HG03575 (cell line): ENCODE data around the gene STX8.

Experiments
- ATAC-seq: cut with Tn5 transposase; IDR thresholded peaks from one replicate; pipeline ENCODE4 v1.9.1; 2021; ENCODE audit not compliant: unreplicated experiment, insufficient number of reproducible peaks, low FRiP score; ENCODE audit errors: extremely low read depth

STX8 gene

DNA sequence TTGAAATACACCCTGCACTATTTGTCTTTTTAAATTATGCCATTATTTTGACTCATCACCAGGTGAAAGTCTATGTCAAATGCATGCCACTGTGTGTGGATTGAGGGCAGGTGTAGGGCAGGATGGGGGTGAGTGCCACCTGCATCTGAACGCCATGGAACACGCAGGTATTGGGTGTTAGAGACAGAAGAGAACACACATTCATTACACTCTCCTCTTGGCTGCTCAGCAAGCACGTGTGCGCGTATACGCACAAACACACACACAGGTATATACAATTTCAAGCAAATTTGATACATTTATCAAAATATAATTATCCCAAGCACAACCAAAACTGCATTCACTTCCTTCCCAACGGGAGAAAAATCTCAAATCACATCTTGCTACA, 285.4 kb downstream of the STX8 start:
- ATAC-seq = no peak

DNA sequence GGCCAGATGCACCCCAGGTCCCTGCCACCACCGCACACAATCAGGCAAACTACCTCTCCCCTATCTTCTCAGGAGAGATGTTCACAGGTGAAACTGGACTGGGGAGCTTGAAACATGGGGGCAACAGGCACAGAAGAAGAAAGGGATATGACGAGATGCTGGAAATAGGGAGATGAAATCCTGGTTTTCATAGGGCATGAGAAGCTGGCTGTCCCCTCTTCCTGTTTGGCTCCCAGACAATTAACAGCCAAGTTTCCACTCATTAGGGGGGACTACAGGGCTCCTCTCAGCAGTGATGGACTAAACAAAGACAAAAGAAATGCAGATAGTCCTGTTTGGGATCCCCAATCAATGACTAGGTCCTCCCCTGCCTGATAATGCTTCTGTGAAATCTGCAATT, 288.3 kb downstream of the STX8 start:
- no peak for ATAC-seq

DNA sequence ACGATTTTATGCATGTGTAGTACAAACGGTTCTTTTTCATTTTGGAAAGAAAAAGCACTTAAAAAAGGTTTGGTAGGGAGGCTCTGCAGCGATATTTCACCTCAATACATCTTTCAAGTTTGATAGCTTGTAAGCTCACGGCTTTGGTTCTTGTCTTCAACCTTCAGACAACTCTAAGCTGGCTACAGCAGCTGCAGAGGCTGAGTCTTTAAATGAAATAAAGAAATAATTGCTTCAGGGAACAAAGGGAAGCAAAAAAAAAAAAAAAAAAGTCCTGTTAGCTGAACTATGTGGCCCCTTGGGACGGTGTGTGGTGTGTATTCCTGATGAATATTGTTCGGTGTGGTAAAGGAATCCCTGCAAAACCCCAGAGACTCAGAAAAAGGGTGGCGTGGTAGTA, 289.2 kb downstream of the STX8 start:
- ATAC-seq = no peak

DNA sequence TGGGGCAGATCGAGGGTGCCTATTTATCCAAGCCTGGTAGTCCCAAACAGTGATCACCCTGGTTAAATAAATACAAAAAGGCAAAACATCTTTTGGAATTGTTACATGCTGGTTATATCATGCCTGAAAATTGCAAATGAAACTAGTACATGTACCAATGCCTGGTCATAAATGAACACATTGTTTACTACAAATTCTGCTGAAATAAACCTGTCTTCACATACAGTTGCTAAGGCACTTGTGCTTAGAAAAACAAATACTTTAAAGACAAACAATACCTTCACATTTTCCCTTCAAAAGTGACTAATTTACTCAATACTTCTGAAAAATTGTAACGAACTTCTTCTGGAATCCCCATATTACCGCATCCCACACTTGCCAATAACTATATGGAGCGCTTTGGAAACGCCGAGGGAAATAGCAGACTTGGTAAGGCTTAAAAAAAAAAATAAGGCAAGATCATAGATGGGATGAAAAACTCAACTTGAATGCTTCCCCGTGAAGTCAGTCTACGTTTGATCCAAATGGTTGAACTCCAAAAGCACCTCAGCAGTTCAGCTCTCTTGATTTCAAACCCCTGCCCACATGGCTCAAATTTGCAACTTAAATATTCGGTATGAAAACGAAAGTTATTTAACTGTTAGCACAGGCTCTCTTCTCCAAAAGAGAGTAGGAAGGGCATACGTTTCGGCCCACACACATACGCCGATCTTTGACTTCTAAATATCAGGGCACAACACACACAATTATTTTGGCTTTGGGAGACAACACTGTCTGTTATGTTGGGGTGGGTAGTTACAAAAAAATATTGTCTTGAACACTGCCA, 289.8 kb downstream of the STX8 start:
- ATAC-seq = no peak

DNA sequence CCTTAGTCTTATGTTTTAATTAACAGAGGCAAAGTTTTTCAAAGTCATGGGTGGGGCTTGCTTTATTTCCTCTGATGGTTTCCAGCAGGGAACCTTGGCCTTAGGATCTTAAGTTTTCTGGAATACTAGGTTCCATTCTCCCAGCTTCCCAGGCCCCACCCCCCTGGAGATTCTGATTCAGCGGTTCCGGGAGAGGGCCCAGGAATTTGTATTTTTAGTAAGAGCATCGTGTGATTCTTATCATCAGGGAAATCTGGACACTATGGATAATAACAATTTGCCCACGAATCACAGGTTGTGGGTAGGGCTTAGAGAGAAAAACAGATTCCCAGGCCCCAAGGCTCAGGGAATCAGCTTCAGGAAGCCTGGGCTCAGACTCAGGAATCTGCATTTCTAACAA, 290.7 kb downstream of the STX8 start:
- ATAC-seq = no peak

DNA sequence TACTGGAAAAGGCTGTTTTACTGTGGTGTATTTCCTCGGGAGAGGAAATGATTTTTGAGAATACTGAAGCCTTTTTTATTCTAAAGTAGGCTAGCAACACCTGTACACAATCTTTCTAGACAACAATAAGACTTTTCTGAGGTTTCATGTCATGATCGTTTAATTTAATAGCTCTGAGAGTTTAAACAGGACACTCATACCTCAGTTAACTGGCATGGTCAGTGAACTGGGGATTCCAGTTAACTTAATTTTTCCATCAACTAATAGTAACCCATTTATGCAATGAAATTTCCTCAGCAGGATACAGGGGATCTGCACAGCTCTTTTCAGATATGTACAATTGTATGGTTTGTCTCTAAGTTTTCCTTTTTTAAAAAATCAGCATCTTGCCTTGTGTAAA, 291.7 kb downstream of the STX8 start:
- ATAC-seq = no peak

DNA sequence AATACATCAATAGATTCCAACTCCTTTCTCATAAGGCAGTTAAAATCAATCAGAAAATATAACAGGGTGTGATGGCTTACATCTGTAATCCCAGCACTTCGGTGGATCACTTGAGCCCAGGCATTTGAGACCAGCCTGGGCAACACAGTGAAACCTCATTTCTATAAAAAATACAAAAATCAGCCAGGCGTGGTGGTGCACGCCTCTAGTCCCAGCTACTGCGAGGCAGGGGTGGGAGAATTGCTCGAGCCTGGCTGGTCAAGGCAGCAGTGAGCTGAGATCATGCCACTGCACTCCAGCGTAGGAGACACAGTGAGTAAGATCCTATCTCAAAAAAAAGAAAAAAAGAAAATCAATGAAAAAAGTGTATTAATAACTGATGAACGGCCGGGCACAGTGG, 295.7 kb downstream of the STX8 start:
- ATAC-seq = no peak

DNA sequence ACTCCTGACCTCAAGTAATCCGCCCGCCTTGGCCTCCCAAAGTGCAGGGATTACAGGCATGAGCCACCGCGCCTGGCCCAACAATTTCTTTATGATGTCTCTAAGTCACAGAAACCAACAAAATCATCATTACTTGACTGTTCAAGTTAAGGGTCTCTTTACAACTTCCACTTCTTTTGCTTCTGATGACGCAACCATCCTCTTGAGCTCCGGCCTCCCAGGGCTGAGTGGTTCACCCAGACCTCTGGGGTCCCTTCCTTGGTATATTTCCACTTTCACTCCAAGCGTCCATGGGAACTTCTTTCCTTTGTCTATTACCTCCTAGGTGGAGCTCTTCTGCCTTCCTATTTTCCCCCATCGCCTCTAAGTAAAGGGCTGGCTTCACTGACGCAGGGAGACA, 300.6 kb downstream of the STX8 start:
- ATAC-seq = no peak

DNA sequence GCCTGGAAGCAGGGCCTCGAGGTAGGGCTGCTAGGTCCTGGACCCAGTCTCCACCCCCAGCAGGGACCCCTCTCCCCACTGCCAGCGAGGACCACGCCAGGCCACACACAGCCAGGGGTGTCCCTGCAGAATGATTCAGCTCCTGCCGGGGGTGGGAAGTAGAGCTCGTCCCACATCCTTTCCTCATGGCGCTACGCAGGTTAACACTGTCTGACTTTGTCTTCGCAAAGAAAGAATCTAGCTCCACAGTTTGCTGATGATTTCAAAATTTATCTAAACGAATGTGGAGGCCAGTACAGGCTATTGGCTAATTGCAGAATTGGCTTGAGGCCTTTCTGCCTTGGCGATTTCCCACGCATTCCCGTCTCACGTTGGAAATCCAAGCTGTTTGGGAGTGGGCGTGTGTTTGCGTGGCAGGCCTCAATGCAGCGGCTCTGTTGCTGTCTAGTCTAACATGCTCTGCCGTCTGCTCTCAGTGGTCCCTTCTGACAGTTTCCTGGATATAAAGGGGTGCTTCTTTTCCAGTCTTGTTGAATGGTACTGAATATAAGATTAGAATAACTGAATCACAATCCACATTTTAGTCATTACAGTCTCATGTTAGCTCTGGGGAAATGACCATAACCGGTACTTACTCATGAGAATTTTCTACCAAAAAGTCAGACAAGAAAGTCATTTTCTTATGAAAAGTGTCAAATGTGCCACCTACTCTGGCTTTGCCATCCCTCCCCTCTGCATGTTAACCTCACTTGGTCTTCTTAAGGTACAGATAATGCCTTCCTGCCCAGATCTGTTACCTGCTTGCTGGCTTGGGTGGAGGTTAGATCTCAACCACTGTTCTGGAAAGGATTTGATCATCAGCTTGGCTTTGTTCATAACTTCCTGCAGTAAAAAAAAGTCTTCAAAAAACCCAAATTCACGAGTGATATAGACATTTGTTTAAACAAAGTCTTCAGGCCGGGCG, 301.9 kb downstream of the STX8 start:
- ATAC-seq = no peak

DNA sequence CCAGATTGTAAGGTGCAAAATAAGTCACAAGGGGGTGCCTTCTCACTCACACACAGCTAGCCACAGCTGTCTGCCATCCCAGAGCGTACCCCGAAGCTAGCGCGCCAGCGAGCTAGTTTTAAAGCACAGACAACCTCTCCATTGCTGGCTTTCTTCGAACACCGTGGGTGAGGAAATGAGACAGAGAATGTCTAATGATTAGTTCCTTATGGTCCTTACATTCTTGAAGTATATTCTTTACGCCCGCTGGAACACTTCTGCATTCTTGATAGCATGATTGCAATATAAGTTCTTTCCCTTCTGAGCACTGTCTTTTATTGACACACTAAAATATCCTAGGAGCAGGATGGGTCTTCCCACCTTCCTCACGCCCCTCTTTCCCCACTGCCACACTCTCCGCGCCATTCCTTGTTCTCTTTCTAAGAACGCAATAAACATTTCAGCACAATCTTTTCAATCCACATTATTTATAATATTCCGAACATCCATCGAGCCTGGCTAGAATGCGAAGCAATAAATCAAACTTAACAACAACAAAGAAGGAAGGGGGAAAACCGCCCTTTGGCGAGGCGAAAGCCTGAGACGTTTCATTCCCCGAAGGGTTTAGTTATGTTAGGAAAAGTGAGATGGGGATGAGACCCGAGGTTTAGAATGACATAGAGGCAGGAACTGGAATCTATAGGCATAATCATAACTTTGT, 303.0 kb downstream of the STX8 start:
- ATAC-seq = no peak

DNA sequence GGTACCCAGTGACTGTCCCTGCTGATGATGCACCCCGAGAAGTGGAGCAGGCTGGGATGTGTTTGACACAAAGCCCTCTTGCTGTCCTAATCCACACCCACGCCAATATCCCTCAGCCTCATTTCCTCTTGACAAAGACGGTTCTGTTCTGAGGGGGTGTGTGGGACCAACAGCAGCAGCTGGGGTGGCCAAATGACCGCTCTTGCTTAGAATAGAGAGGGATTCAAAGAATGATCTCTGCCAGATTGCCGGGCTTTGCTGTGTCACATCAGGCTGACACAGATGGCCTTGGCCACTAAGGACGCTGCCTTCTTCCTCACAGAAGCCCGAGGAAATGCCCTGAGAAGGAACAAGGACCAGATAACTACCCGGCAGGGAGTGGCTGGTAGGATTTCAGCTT, 303.6 kb downstream of the STX8 start:
- no peak for ATAC-seq

DNA sequence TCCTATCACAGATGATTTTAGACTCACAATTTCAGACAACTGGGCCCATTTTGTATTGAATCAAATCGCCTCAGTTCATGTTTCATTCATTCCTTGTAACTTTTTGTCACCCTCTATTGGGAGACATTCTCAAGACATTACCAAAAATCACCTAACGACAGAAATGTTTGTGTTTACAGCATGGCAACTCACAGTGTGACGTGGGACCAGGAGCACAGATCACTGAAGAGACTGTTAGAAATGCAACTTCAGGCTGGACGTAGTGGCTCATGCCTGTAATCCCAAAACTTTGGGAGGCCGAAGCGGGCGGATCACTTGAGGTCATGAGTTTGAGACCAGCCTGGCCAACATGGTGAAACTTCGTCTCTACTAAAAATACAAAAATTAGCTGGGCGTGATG, 304.7 kb downstream of the STX8 start:
- no peak for ATAC-seq

DNA sequence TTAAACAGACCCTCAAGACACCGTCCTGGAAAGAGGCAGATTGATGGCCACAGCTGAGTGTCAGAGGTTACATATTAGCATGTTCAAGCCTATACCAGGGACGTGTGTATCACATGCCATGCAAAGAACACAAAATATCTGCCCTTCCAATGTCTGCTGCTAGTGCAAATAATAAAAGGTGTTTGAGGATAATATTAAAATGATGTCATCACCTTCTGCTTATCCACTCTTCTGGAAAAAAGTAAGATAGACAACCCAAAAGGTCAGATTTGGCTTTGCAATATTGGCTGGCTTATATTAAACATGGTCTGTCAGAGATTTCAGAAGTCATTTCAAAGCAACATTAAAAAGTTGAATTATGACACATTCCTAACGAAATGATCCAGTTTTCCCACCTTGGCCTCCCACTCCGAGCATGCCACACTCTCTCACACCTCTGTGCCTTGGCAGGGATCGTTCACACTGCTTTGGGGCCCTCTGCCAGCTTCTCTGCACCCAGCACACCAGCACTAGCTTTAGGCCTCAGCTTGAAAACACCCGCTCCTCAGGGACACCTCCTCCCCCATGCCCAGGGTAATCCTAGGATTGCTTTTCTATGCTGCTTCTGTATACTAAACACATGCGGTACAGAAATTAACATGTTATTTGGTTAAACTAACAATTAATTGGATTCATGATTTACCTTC, 306.1 kb downstream of the STX8 start:
- no peak for ATAC-seq

DNA sequence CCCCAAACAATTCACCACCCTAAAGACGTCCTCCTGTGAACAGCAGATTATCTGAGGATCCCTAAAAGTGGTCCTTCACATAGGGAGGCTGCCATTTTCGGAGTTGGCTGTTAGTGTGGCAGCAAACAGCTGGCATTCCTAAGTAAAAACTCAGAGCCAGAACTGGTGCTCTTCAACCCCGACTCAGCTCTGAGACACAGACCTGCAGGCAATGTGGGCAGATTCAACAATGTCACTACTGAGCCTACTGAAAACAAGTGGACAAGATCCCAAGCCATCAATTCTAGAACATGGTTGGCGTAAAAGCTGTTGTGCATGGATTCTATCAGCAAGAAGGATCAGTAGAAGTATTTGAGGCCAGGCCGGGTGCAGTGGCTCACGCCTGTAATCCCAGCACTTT, 307.1 kb downstream of the STX8 start:
- ATAC-seq = no peak

DNA sequence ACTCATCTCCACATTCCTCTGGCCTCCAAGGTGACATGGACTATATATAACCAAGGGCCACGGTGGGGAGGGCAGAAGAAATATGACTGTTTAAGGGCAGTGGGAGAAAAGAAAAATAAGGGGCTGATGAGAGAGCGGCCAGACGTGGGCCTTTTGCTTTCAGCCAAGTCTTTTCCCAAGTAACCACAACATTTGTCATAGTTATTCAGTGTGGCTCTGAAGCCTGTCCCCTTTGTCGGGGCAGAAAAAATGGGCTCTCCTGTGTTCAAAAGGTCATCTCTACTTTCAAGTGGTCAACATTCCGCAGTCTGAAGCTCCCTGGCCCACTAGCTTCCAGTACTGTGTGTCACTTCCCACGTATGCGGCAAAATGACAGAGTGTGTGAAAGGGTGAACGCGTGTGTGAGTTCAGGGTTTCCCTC, 308.9 kb downstream of the STX8 start:
- no peak for ATAC-seq

DNA sequence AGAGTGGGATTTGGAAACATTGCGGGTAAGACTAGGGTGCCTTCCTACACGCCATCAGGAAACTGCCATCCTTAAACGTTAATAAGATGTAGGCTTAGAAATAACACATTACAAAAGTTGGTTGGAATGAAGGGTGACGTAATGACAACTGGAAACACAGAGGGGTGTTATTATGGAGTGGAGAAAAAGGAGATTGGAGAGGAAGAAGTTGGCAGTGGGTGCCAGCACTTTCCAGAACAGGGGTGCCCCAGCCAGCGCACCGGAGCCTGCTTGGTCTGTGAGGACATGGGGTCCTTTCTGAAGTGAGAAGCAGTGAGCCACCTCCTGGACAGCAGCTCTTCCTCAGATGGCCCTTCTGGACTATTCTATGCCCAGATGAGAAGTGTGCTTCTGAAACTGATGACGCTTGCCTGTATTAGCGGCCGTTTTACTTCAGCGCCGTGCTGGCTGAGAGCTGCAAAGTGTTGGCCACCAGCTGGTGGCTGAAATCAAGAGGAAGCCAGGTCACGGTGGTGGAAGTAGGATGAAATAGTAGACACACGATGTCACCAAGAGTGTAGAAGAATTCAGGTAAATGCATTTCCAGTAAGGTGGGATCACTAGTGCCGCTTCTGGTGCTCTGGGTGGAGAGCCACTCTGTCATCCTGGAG, 309.5 kb downstream of the STX8 start:
- no peak for ATAC-seq

DNA sequence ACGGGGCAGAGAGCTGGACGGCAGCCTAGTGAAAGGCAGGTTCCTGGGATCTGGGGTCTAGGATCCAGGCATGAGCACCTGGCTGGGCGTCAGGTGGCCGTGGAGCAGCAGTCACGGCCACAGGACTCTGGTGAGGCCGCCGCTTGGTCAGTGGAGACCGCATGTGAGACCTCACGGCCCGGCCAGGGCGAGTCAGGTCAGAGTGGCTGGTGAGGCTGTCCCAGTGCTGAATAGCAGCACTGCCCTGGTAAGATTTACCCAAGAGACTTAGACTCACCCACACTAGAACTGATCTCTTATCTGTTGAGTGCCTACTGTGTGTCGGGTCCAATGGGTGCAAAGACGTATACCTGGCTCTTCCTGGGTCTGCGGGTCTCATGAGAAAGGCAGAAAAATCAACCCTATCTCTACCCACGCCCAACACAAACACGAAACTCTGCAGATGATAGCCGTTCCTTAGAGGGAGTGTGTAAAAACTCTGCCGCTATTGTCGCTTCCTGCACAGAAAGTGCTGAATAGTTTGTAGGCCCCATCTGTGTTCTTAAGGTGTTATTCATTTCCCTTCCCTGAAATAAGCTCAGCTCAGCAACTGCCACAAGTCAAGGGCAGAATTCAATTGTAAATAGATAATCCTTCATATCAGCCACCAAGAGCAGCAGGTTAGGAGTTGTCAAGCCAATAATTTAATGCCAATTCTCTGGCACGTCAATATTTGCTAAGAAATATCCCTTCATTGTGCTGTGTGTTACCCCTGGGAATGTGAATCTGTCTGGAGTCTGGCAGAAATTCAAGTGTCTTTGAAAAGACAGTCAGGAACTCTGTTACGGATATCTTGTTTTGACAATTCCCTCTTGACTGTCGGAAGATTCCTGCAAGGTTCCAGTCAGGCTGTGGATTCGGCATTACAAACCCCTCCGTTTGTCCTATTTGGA, 314.3 kb downstream of the STX8 start:
- ATAC-seq = no peak

DNA sequence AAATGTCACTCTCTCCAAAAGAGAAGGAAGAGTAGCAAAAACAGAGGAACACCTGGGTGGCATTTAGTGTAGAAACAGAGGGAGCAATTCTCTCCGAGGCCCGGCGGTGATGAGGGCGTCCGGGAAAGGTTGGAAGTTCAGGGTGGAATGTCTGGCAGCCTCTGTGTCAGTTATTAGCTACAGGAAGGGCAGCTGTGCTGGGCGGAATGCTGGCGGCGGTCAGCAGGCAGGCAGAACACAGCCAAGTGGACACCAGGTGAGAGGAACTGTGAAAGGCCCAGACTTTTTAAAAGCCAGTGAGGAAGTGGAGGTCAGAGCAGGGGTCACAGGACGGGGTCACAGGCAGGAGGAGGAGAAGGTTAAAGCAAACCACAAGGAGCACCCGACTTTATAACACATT, 316.2 kb downstream of the STX8 start:
- ATAC-seq = no peak
